ENCODE measurements around the gene ROCK2.
"Not testable (repeated sequence)": the region's sequence is repeated elsewhere in the genome, so short reads cannot be mapped to it uniquely, and the experiment has no call there.

Gene ROCK2

GRCh38 chr2:11305958-11306357 is 38.5 kb downstream of the ROCK2 start:
- DNase-seq: no peak

- DNase-seq: no peak
Observed at GRCh38 chr2:11305338-11305737, 39.1 kb downstream of the ROCK2 start.

- DNase-seq: no peak
Observed at GRCh38 chr2:11304476-11304875, 40.0 kb downstream of the ROCK2 start.

GRCh38 chr2:11303290-11304013 is 41.0 kb downstream of the ROCK2 start:
- DNase-seq: no peak

- DNase-seq: no peak
Observed at GRCh38 chr2:11299439-11299838, 45.0 kb downstream of the ROCK2 start.

- DNase-seq: no peak
Observed at GRCh38 chr2:11298592-11298991, 45.8 kb downstream of the ROCK2 start.

GRCh38 chr2:11296401-11296800 is 48.0 kb downstream of the ROCK2 start:
- DNase-seq: no peak

GRCh38 chr2:11292464-11293255 is 51.8 kb downstream of the ROCK2 start:
- DNase-seq: no peak

- DNase-seq: no peak
Observed at GRCh38 chr2:11290713-11291112, 53.7 kb downstream of the ROCK2 start.

GRCh38 chr2:11290211-11290610 is 54.2 kb downstream of the ROCK2 start:
- DNase-seq: no peak

GRCh38 chr2:11288431-11288830 is 56.0 kb downstream of the ROCK2 start:
- no peak for DNase-seq

GRCh38 chr2:11286749-11287148 is 57.7 kb downstream of the ROCK2 start:
- DNase-seq: no peak

GRCh38 chr2:11286323-11286722 is 58.1 kb downstream of the ROCK2 start:
- DNase-seq: no peak

- no peak for DNase-seq
Observed at GRCh38 chr2:11285499-11285898, 58.9 kb downstream of the ROCK2 start.

GRCh38 chr2:11281186-11281585 is 63.2 kb downstream of the ROCK2 start:
- DNase-seq: no peak

GRCh38 chr2:11280713-11281112 is 63.7 kb downstream of the ROCK2 start:
- DNase-seq: no peak

GRCh38 chr2:11279398-11279797 is 65.0 kb downstream of the ROCK2 start:
- DNase-seq: no peak

GRCh38 chr2:11278219-11278618 is 66.2 kb downstream of the ROCK2 start:
- no peak for DNase-seq

GRCh38 chr2:11275910-11276309 is 68.5 kb downstream of the ROCK2 start:
- DNase-seq: no peak

GRCh38 chr2:11270891-11271290 is 73.5 kb downstream of the ROCK2 start:
- no peak for DNase-seq

- DNase-seq: no peak
Observed at GRCh38 chr2:11267931-11268330, 76.5 kb downstream of the ROCK2 start.

GRCh38 chr2:11264818-11265217 is 79.6 kb downstream of the ROCK2 start:
- DNase-seq: no peak

GRCh38 chr2:11264007-11264406 is 80.4 kb downstream of the ROCK2 start:
- DNase-seq: no peak

GRCh38 chr2:11263177-11263576 is 81.3 kb downstream of the ROCK2 start:
- DNase-seq: no peak

GRCh38 chr2:11262438-11262837 is 82.0 kb downstream of the ROCK2 start:
- not testable (repeated sequence) for DNase-seq

All from NCI-H1436 treated with DMSO at 0.1 percent for 48 hours (cell line).